ENCODE results near the gene HSPA4.

- TF ChIP-seq POLR2A (IDR thresholded peaks at IDR 0.05) (no peak), CTCF (IDR thresholded peaks at IDR 0.05) (no peak)
These were observed 3.1 kb downstream of the HSPA4 start for GRCh38 chr5:133054697-133055471.
